GM19372 (cell line): Measurements from ENCODE around the gene SLCO2A1.
A peak's percentile ranks its signal among the peaks of the same experiment; 100 is the strongest.

ENCODE experiments used
- ATAC-seq: cut with Tn5 transposase; IDR thresholded peaks from one replicate; pipeline ENCODE4 v1.9.1; 2021; ENCODE audit warnings: mild to moderate bottlenecking, low read depth, moderate library complexity; ENCODE audit not compliant: unreplicated experiment

SLCO2A1 gene

DNA sequence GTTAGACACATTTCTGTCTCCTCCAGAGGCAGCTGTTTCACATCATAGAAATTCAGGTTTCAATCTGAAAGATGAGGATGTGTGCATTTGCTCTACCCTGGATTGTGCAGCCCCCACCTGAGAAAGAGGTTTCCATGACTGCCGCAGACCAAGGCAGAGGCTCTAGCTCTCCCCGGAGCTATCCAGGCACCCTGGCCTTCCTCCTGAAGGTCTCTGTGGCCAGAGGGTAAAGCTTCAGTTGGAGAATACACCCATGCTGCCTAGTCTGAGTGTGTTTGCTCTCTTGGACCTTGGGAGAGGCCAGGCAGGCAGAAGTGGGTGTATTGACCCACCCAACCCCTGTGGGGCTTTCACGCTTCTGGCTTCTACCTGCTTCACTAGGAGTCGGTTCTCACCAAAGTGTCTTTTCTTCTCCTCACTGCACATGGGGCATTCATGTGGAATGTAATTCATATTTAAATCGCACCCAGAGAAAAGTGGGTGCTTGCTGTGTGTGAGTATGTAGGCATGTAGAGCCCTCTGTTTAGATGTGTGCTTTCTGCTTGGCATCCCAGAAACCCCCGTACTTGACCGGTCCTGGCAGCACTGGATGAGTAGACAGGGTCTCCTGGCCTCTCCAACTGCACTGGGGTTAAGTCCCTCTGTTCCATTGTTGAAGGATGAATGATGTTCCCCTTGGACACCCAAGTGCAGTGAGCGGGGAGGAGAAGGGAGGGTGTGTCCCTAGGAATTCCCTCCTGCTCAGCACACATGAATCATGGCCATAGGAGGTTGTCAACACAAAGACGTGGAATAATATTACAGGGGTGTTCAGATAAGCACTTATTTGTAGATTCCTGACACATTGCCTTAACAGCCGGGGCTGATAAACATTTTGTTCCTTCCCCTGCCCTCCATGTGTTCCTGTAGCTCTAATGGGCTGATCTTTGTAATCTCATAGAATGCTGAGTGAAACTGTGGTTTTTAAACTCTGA is 113.8 kb downstream of the SLCO2A1 start:
- ATAC-seq, result no peak

DNA sequence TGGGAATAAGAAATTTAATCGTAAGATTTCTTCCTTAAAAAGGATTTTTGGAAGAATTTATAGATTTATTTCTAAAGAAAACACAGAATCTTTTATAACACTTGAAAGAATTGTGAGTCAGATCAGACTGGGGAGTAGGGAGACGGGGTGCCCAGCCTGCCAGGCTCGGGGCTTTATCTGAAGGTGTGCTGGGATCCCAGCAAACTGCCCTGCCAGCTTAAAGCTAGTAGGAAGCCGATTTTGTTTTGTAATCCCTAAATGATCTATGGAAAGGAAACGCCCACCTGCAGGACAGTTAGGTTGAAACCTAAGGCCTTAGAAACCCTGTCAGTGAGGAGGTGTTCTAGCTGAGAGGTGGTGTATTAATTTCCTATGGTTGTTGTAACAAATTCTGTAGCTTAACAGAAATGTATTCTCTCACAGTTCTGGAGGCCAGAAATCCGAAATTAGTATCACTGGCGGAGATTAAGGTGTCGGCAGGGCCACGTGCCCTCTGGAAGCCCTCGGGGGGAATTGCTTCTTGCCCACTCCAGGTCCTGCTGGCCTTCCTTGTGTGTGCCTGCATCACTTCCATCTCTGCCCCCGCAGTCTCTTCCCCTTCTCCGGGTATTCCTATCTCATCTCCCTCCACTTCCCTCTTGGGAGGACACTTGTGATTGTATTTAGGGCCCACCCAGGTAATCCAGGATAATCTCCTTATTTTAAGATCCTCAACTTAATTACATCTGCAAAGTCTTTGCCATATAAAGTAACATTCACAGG is 114.7 kb downstream of the SLCO2A1 start:
- ATAC-seq, result no peak

DNA sequence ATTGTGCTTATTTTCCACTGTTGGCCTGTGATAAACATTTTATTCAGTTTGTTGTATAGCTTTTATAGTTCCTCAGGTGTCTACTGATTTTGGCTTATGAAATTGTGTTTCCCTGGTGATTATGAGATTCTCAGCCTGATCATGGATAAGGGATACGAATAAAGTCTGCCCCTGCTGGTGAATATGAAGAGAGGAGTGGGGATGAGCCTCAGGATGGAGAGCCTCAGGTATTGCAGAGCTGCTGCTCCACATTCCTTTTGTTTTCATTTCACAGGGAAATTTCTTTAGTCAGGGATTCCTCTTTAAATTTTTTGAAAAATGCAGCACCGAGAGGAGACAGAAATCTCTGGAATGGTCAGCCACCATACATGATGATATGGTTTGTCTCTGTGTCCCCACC is 119.3 kb downstream of the SLCO2A1 start:
- ATAC-seq, result no peak

DNA sequence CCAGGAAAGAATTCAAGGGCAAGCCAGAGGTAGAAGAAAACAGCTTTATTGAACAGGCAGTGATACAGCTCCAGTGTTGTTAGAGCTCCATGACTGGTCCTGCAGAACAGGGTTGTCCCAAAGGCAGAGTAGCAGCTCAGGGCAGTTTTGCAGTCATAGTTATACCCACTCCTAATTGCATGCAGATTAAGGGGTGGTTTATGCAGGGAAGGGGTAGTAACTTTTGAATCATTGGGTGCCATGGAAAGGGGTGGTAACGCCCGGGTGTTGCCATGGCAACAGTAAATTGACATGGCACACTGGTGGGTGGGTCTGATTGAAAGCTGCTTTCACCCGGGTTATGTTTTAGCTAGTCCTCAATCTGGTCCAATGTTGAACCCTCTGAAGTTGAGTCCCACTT is 124.3 kb downstream of the SLCO2A1 start:
- no peak for ATAC-seq

DNA sequence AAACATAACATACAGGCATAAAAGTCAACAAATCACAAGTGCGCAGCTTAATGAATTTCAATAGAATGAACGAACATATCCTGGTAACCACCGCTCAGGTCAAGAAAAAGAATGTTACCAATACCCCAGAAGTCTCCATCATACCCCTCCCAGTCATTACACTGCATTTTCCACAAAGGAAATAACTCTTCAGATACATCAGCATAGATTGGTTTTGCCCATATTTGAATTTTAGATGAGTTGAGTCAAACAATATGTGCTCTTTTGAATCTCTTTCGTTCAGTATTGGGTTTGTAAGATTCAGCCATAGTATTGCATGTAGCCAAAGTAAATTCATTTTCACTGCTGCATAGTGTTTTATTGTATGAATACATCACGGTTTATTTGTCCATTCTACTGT is 127.9 kb downstream of the SLCO2A1 start:
- ATAC-seq, result no peak

DNA sequence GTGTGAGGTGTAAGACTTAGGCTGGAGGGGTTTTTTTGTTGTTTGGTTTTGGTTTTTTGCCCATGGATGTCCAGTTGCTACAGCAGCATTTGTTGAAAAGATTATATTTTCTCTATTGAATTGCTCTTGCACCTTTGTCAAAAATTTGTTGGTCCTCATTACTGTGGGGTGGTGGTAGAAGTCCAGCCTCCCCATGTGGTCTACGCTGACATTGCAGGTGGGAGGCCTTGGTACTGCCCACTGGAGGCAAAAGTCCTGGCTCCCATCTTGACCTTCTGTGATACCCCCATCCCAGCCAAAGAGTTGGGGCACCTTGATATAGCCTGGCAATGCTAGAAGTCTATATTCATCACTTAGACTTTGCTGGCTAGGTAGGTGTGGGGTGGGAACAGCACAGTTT is 128.6 kb downstream of the SLCO2A1 start:
- ATAC-seq, result no peak

DNA sequence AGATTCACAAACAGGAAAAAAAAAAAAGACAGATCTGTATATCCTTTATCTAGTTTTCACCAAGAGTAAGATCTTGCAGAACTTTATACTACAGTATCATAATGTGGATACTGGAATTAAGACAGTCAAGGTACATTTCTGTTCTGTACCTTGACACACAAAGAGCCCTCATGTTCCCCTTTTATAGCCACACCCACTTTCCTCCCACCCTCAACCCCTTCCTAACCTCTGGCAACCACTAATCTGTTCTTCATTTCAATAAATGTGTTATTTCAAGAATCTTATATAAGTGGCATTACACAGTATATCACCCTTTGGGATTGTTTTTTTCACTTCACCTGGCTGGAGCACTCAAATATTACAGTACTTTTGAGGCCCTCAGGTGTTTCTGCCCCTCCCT is 130.4 kb downstream of the SLCO2A1 start:
- ATAC-seq, result no peak

DNA sequence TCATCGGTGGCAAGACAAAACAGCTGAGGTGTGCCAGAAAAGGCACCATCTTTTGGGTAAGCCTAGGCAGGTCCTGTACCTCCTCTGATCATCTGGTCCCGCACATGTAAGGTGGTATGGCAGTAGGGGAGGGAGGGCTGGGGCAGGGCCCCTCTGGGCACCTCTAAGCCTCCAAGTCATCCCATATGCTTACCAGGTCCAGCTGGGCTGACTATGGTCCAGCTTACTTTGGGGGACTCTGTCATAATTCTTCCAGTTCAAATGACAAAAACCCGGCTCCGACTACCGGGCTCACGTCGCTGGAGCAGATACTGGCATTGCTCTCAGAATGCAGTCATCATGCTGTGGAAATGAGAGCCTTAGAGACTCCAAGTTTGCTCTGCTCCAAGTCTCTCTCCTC is 132.2 kb downstream of the SLCO2A1 start:
- ATAC-seq, result no peak

DNA sequence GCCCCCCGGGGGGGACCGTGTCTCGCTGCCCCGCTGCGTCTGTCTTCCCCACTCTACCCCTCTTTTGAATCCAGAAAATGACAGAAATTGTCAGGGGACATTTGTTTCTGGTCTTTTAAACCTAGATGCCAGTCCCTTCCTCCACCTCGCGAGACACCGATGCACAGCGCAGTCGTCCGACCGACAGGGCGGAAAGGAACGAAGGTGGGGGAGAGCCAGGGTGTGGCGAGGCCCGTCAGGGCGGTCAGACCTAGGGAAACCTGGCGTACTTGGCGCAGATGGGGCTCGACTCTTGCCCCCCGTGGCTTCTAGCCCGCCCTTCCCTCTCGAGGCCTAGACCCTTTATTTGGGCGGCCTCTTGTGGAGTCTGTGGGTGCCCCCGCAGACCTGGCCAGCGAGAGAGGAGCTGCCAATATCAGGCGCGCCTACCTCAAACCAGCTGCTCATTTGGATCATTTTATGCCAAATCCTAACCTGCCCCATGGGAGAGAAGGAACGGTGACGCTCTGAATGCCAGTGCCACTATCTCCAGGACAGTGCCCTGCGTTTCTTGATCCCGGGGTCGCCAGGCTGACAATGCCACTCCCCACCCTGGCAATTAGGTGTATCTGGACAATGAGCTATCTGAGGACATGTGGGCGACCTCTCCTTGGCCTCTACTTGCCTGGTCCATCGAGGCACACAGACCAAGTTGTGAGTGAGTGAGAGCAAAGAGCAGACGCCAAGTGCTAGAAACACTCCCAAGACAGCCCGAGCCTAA is 133.5 kb downstream of the SLCO2A1 start:
- ATAC-seq, result no peak

DNA sequence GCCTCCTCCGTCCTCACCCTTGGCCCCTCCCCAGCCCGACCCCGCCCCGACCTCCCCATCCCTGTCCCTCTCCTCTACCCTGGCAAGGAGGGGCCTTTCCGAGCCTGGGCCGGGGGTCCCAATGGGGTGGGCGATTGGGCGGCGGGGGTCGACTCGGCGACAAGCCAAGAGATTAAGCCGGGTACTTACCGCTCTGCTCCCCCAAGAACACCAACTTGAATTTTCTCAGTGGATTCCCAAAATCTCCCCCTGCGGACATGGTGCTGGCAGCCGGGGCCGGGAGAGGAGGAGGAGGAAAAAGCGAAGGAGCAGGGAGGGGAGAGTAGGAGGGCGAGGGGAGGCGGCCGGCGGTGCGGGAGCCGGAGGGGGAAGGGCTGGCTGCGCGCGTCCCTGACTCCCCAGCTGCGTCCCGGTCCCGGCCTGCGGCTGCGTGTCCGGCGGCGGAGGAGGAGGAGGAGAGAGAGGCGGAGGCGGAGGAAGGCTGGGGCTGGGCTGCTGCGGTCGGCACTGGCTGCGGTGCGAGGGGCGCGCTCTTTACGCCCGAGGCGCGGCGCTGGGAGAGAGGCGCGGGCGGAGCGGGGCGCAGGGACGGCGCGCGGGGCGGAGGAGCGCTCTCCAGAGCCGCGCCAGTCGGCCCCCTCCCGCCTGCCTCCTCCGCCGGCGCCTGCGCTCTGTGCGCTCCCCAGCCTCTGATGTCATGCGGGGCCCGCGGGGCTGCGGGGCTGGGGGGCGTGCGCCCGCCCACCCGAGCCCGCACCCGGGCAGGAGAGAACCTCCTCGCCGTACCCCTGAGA is 134.3 kb downstream of the SLCO2A1 start, which contains the start of gene RAB6B:
TSS of gene RAB6B (minus strand) at position 675 of the 794 bp plus-strand sequence. CDS start at position 259, 416 bp downstream.
- peak; percentile 64 for ATAC-seq

DNA sequence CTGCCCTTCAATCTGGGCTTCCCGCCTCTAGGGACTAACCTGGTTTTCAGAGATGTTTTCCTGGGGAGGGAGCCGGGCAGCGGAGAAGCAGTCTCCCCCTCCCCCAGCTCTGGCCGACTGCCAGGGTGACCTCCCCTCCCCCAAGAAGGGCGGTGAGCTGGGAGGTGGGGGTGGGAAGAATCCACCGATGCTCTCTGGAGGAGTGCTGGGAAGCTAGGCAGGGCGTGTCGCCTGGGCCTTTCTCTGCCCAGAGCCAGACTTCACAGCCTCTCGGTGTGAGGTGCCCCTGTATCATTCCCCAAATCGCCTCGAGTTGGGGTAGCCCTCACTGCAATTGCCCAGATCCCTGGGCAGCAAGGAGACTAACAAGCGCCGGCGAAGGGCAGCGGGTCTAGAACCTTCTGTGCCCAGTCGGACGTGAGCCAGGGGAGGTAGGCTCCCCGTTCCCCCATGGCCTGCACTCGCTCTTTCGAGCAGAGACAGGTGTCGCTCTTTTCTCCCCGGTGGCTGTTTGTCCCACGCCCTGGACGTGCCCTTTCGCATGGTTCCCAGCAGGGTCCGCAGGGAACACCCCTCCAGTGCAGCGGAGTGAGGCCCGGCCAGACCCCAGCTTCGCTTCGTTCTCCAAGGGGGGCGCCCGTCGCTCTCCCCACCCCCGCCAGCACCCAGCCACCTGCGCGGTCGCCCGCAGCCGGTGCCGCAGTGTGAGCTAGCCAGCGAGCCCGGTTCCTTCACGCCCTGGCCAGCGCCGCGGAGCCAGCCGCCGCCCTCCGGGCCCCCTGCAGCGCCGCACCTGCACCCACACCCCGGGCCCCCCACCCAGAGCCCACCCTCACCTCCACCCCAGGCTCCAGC is 135.1 kb downstream of the SLCO2A1 start:
- no peak for ATAC-seq

DNA sequence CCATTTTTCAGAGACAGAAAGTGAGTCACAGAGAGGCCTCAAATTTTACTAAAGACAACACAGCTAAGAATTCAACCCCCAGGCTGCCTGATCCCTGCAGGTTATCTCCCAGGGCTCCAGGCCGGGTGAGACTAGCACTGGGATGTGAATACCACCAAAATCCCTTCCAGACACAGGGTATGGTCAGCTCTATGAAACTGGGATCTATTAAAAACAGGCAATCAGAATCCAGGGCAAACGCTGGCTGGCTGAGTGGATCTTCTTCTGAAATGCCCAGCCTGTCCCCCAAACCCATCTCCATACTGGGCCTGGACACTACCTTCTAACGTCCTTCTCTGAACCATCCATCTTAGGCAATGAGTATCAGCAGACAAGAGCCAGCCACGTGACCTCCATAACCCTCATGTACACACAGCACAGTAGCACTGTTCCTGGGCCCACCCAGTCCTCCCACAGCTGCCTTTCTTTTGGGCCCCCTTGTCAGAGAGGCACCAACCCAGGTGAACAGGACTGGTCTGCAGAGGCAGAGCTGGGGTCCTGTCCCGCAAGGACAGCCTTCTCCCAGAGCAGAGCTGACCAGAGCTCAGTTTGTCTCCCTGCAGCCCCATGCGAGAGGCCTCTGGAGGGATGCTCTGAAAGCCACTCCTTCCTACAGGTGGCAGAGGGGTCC is 135.9 kb downstream of the SLCO2A1 start:
- ATAC-seq, result no peak

DNA sequence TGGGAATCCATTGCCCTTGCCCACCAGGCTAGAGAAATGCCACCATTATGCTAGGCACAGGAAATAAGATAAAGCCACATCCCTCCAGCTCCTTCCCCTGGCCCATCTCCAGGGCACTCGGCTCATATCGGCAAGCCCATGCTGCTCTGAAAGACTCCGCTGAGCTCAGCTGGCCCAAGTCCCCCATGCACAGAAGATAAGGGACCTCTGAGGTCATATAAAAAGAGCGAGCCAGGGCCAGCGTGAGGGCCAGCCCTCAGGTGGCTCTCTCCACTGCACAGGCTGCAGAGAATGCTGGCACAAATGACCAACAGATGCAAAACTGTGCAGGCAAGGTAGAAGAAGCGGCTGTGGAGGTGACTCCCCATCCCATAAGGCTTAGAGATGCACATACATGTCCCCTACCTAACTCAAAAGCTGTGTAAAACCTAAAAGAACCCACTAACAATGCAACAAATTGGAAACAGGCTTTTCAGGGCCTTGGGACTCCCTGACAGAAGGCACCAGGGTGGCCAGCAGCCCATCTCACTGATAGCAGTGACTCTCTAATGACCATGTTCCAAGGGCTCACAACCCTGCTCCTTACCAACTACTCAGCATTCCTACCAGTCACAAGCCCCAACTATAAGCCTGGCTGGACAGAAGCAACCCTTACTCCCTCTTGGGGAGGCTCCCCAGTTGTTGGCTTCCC is 137.0 kb downstream of the SLCO2A1 start:
- no peak for ATAC-seq

DNA sequence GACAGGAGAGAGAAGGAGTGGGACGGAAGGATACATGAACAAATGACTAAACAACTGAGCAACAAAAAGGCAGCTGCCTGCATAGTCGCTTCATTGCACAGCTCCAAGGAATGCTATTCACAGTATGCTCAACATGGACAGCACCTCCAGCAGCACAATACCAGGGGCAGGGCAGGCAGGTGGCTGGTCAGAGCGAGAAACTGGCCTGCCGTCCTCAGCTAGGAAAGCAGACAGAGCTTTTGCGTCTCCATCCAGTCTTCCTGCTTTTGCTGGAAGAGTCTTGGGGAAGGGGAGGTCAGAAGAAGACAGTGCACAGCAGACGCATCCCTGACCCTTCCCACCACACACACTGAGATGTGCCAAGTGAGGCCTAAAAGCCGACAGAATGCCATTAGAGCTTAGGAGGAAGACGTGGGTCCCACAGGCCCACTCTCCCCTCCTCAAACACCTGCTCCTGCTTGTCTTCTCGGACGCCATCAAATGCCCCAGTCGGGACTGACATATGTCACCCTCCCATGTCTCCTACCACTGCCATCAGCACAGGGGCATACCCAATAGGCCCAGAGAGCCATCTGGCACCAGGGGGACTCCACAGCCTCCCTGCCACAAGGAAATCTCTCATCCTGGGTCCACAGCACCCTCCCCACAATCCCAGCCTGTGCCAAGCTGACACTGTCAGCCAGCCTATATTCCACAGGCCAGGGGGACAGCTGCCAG is 137.9 kb downstream of the SLCO2A1 start:
- ATAC-seq, result no peak

DNA sequence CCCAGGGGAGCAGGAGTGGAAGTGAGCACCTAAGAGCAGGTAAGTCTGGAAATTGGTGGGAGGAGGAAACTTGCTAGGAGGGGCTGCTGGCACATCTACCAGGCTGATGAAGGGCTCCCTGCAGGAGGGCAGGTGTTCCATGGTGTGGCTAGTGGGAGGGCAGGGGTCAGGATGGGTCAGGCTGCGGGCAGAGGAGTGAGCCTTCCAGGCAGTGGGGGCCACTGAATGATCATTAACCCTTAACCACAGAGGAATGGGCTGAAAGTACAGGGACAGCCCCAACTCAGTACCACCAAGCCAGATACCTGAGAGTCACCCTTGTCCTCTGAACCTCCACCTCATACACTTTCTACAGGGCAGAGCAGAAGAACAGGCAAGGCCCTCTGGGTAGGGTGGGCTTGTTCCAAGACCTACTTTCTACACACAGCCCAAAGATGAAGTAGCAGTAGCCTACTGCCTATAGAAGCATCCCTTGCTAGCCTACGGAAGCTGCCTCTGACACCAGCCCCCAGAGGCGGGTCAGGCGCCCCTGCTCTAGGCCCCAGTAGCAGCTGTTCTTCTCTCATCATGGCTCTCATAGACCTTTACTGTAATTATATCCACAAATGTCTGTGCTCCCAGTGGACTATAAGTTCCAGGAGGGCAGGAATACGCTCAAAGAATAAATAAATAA is 138.6 kb downstream of the SLCO2A1 start:
- ATAC-seq, result no peak

DNA sequence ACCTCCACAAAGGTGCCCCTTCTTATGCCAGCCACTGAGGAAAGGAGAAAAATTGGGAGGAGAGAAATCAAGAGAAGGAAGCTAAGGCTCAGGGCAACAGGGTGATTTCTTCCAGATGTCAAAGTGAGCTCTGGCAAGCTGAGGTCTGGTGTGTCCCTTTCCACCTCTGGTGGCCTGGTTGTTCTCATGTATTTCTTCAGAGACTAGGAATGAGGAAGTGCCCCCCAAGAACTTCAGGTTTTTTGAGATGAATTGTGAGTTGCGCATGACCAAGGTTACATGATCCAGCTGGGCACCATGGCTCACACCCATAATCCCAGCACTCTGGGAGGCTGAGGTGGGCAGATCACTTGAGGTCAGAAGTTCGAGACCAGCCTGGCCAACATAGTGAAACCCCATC is 139.7 kb downstream of the SLCO2A1 start:
- ATAC-seq, result no peak
